HG03457 (cell line): Measurements from ENCODE around the gene QSOX1.
"Not testable (repeated sequence)": the region's sequence is repeated elsewhere in the genome, so short reads cannot be mapped to it uniquely, and the experiment has no call there.

Experiments used
- ATAC-seq: cut with Tn5 transposase; IDR thresholded peaks from one replicate; pipeline ENCODE4 v1.9.1; 2021; ENCODE audit warnings: moderate number of reproducible peaks; ENCODE audit not compliant: unreplicated experiment

The QSOX1 gene

GRCh38 chr1:180188091-180188506 lies 33.4 kb downstream of the QSOX1 start:
- no peak for ATAC-seq

GRCh38 chr1:180188684-180189175 lies 34.1 kb downstream of the QSOX1 start:
- ATAC-seq: no peak

GRCh38 chr1:180190091-180190490 lies 35.4 kb downstream of the QSOX1 start:
- no peak for ATAC-seq

- ATAC-seq: no peak
Observed at GRCh38 chr1:180192172-180192571, 37.5 kb downstream of the QSOX1 start.

GRCh38 chr1:180193141-180194047 lies 38.7 kb downstream of the QSOX1 start:
- no peak for ATAC-seq

- ATAC-seq: no peak
Observed at GRCh38 chr1:180194048-180194425, 39.4 kb downstream of the QSOX1 start.

GRCh38 chr1:180194546-180195207 lies 40.0 kb downstream of the QSOX1 start:
- no peak for ATAC-seq

GRCh38 chr1:180195401-180195800 lies 40.7 kb downstream of the QSOX1 start:
- ATAC-seq: no peak

- no peak for ATAC-seq
Observed at GRCh38 chr1:180195916-180196315, 41.2 kb downstream of the QSOX1 start.

GRCh38 chr1:180196436-180197003 lies 41.9 kb downstream of the QSOX1 start:
- ATAC-seq: no peak

- no peak for ATAC-seq
Observed at GRCh38 chr1:180197231-180197630, 42.6 kb downstream of the QSOX1 start.

GRCh38 chr1:180198196-180198595 lies 43.5 kb downstream of the QSOX1 start:
- no peak for ATAC-seq

- no peak for ATAC-seq
Observed at GRCh38 chr1:180198611-180199010, 43.9 kb downstream of the QSOX1 start.

GRCh38 chr1:180199018-180199417 lies 44.3 kb downstream of the QSOX1 start:
- ATAC-seq: no peak

- no peak for ATAC-seq
Observed at GRCh38 chr1:180201451-180202200, 47.0 kb downstream of the QSOX1 start.

- ATAC-seq: not testable (repeated sequence)
Observed at GRCh38 chr1:180202588-180202987, 47.9 kb downstream of the QSOX1 start.

- no peak for ATAC-seq
Observed at GRCh38 chr1:180204231-180204630, 49.6 kb downstream of the QSOX1 start.

- ATAC-seq: no peak
Observed at GRCh38 chr1:180206581-180206980, 51.9 kb downstream of the QSOX1 start.

GRCh38 chr1:180208264-180208663 lies 53.6 kb downstream of the QSOX1 start:
- no peak for ATAC-seq

GRCh38 chr1:180210008-180210620 lies 55.4 kb downstream of the QSOX1 start:
- no peak for ATAC-seq
